ENCODE data around the gene GABARAPL2.
"Not testable (repeated sequence)": the region's sequence is repeated elsewhere in the genome, so short reads cannot be mapped to it uniquely, and the experiment has no call there.

The GABARAPL2 gene

GRCh38 chr16:75535211-75535843 lies 30.9 kb upstream of the GABARAPL2 start:
- no peak overlapping the region for H3K4me3 ChIP-seq (ENCODE audit: insufficient read depth, low read length, poor library complexity, severe bottlenecking)
- no peak overlapping the region for H3K27ac ChIP-seq (ENCODE audit: low read depth, low read length)
- H4K20me1 ChIP-seq (ENCODE audit: low read depth, low read length): no peaks in the 10 kb centered on the region
- no peaks in the 10 kb centered on the region for H3K9me2 ChIP-seq (replicated peaks; ENCODE audit: insufficient read depth, low read length)
- H3K9me3 ChIP-seq (ENCODE audit: insufficient read depth, low read length): no peaks in the 10 kb centered on the region
- TF ChIP-seq EZH2phosphoT487 (conservative IDR thresholded peaks at IDR 0.05; ENCODE audit: low read length) (no peak), CTCF (IDR thresholded peaks at IDR 0.05; ENCODE audit: insufficient read depth, low read length, poor library complexity, severe bottlenecking) (no peak)
- no peak overlapping the region for H2AFZ ChIP-seq (ENCODE audit: low read depth, low read length, severe bottlenecking)
- no peak overlapping the region for H3K9ac ChIP-seq (ENCODE audit: low read length)
- no peaks in the 10 kb centered on the region for H3K36me3 ChIP-seq (ENCODE audit: low read length)
- no peak overlapping the region for H3K4me2 ChIP-seq (ENCODE audit: low read depth, low read length, poor library complexity, severe bottlenecking)
- H3K79me2 ChIP-seq (ENCODE audit: insufficient read depth, low read length): no peaks in the 10 kb centered on the region
- H3F3A ChIP-seq (ENCODE audit: insufficient read depth): no peaks in the 10 kb centered on the region
- H3K27me3 ChIP-seq (ENCODE audit: low read length): no peaks in the 10 kb centered on the region

- Histone ChIP-seq H3K36me3 (ENCODE audit: low read length) (no peaks in the 10 kb centered on the region), H3K79me2 (ENCODE audit: insufficient read depth, low read length) (no peaks in the 10 kb centered on the region), H4K20me1 (ENCODE audit: low read depth, low read length) (no peaks in the 10 kb centered on the region), H3K27ac (ENCODE audit: low read depth, low read length) (no peak within 1 kb of the TSS), H2AFZ (ENCODE audit: low read depth, low read length, severe bottlenecking) (no peak within 1 kb of the TSS), H3K9me3 (ENCODE audit: insufficient read depth, low read length) (no peaks in the 10 kb centered on the region), H3K4me2 (ENCODE audit: low read depth, low read length, poor library complexity, severe bottlenecking) (no peak within 1 kb of the TSS), H3K27me3 (ENCODE audit: low read length) (no peaks in the 10 kb centered on the region), H3K4me3 (ENCODE audit: insufficient read depth, low read length, poor library complexity, severe bottlenecking) (no peak within 1 kb of the TSS), H3K9ac (ENCODE audit: low read length) (no peak within 1 kb of the TSS), H3F3A (ENCODE audit: insufficient read depth) (no peaks in the 10 kb centered on the region), H3K9me2 (replicated peaks; ENCODE audit: insufficient read depth, low read length) (no peaks in the 10 kb centered on the region)
- TF ChIP-seq EZH2phosphoT487 (conservative IDR thresholded peaks at IDR 0.05; ENCODE audit: low read length) (no peak), CTCF (IDR thresholded peaks at IDR 0.05; ENCODE audit: insufficient read depth, low read length, poor library complexity, severe bottlenecking) (no peak)
Measured at GRCh38 chr16:75535901-75536300, 30.3 kb upstream of the GABARAPL2 start, which contains the start of gene CHST5. Gene CHST5 (minus strand): TSS chr16:75536108. CDS start chr16:75530384, 5,724 bp downstream.

GRCh38 chr16:75537776-75538175 lies 28.4 kb upstream of the GABARAPL2 start:
- no peaks in the 10 kb centered on the region for H3F3A ChIP-seq (ENCODE audit: insufficient read depth)
- no peak for TF ChIP-seq EZH2phosphoT487 (conservative IDR thresholded peaks at IDR 0.05; ENCODE audit: low read length)
- H3K4me2 ChIP-seq (ENCODE audit: low read depth, low read length, poor library complexity, severe bottlenecking): no peak overlapping the region

GRCh38 chr16:75538882-75539565 lies 27.2 kb upstream of the GABARAPL2 start:
- not testable (repeated sequence) for H2AFZ ChIP-seq (ENCODE audit: low read depth, low read length, severe bottlenecking); H3K9ac ChIP-seq (ENCODE audit: low read length); H3F3A ChIP-seq (ENCODE audit: insufficient read depth); H4K20me1 ChIP-seq (ENCODE audit: low read depth, low read length); H3K9me2 ChIP-seq (replicated peaks; ENCODE audit: insufficient read depth, low read length); H3K27ac ChIP-seq (ENCODE audit: low read depth, low read length); H3K4me2 ChIP-seq (ENCODE audit: low read depth, low read length, poor library complexity, severe bottlenecking); H3K27me3 ChIP-seq (ENCODE audit: low read length); H3K36me3 ChIP-seq (ENCODE audit: low read length); H3K9me3 ChIP-seq (ENCODE audit: insufficient read depth, low read length); H3K79me2 ChIP-seq (ENCODE audit: insufficient read depth, low read length); H3K4me3 ChIP-seq (ENCODE audit: insufficient read depth, low read length, poor library complexity, severe bottlenecking)

More at GRCh38 chr16:75537776-75538175, 28.4 kb upstream of the GABARAPL2 start:
- Histone ChIP-seq H3K27me3 (ENCODE audit: low read length) (no peaks in the 10 kb centered on the region), H2AFZ (ENCODE audit: low read depth, low read length, severe bottlenecking) (no peak overlapping the region), H3K79me2 (ENCODE audit: insufficient read depth, low read length) (no peaks in the 10 kb centered on the region), H3K9me2 (replicated peaks; ENCODE audit: insufficient read depth, low read length) (no peaks in the 10 kb centered on the region), H3K4me3 (ENCODE audit: insufficient read depth, low read length, poor library complexity, severe bottlenecking) (no peak overlapping the region), H3K27ac (ENCODE audit: low read depth, low read length) (no peak overlapping the region), H4K20me1 (ENCODE audit: low read depth, low read length) (no peaks in the 10 kb centered on the region), H3K9me3 (ENCODE audit: insufficient read depth, low read length) (no peaks in the 10 kb centered on the region), H3K36me3 (ENCODE audit: low read length) (no peaks in the 10 kb centered on the region), H3K9ac (ENCODE audit: low read length) (no peak overlapping the region)
